GM06990 (cell line): ENCODE results near the gene CCSER2.

Experiments
- DNase-seq: peaks from one replicate; pipeline ENCODE4 v3.0.0-alpha.2; 2011; ENCODE audit not compliant: insufficient read length; ENCODE audit errors: extremely low read depth
- H3K27me3 ChIP-seq: replicated peaks from 2 replicates; pipeline ENCODE4 v1.6.0; 2011; ENCODE audit warnings: low read length; ENCODE audit not compliant: control insufficient read depth, insufficient read depth
- H3K36me3 ChIP-seq: 2 replicates; pipeline ENCODE4 v1.5.1; 2011; ENCODE audit warnings: low read length; ENCODE audit not compliant: control insufficient read depth, insufficient read depth
- H3K4me3 ChIP-seq: replicated peaks from 2 replicates; pipeline ENCODE4 v1.5.1; 2011; ENCODE audit warnings: low read depth, mild to moderate bottlenecking, control low read depth, low read length
- CTCF ChIP-seq: IDR thresholded peaks from 2 replicates; pipeline ENCODE4 v1.5.1; 2011; ENCODE audit warnings: low read length, control low read depth, mild to moderate bottlenecking, inconsistent platforms; ENCODE audit not compliant: insufficient read depth, poor library complexity, severe bottlenecking

The CCSER2 gene

DNA sequence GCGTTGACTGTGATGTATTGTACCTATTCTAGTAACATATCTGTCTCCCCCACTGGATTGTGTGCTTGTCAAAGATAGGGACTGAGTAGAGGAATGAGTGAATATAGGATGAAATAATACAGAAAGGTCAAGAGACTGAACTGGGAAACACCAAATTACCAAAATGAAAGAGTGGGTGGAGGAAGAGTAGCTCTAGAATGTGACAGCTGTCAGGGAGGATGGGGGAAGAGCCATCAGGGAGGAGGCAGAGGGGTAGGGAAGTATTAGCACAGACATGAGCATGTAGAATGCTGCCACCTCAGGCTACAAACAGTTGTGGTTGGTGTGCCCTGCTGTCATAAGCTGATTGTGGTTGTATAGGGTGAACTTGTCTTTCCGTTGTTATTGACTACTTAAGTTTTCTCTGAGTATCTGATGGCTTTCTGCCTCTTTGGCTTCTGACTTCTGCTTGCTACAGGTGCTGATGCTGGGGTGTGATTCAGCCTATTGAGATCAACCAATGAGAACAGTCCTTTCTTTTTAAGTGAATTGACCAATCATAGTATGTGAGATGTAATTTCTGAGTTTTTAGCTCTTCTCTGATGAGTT is 5.6 kb downstream of the CCSER2 start:
- Histone ChIP-seq H3K4me3 (no peak overlapping the region), H3K36me3 (no peaks in the 10 kb centered on the region), H3K27me3 (no peaks in the 10 kb centered on the region)
- DNase-seq = no peak
- TF ChIP-seq CTCF = no peak

- Histone ChIP-seq H3K36me3 (no peaks in the 10 kb centered on the region), H3K4me3 (no peak overlapping the region), H3K27me3 (no peaks in the 10 kb centered on the region)
- TF ChIP-seq CTCF = no peak
- DNase-seq = no peak
Observed at GRCh38 chr10:84334811-84335210, 6.4 kb downstream of the CCSER2 start.

- TF ChIP-seq CTCF = no peak
- no peaks in the 10 kb centered on the region for H3K27me3 ChIP-seq
- no peaks in the 10 kb centered on the region for H3K36me3 ChIP-seq
- no peak for DNase-seq
- H3K4me3 ChIP-seq = no peak overlapping the region
Observed at GRCh38 chr10:84335516-84335915, 7.1 kb downstream of the CCSER2 start.

- no peak for DNase-seq
- TF ChIP-seq CTCF = no peak
- Histone ChIP-seq H3K27me3 (no peaks in the 10 kb centered on the region), H3K4me3 (no peak overlapping the region), H3K36me3 (no peaks in the 10 kb centered on the region)
Observed at GRCh38 chr10:84336406-84337090, 8.2 kb downstream of the CCSER2 start.

GRCh38 chr10:84337199-84337598 is 8.8 kb downstream of the CCSER2 start:
- DNase-seq = no peak
- TF ChIP-seq CTCF = no peak
- Histone ChIP-seq H3K4me3 (no peak overlapping the region), H3K36me3 (no peaks in the 10 kb centered on the region), H3K27me3 (no peaks in the 10 kb centered on the region)
